Measurements from ENCODE around the gene LTBP3. TPM values are rescaled to one million over a fixed set of nuclear protein-coding genes. Genes with fewer than 3 reads are reported as not detected.

LTBP3 gene
- total RNA-seq, 2 experiments from 2014 or later = 64.7 to 70.8 TPM

GRCh38 chr11:65503368-65503948 lies 54.7 kb downstream of the LTBP3 start:
- CTCF ChIA-PET = interaction anchor here (0.9 to 19.7 kb wide), 5 partner anchors 28 to 82 kb away, joined by 3 to 538 read pairs (median 16); partner anchors contain the start of gene NEAT1
- DNase-seq = no peak
- Mint-ChIP-seq H3K4me3 (no peak overlapping the region), H3K9me3 (ENCODE audit: insufficient read depth) (no peaks in the 10 kb centered on the region), H3K27me3 (ENCODE audit: low read depth) (no peaks in the 10 kb centered on the region), H3K36me3 (ENCODE audit: low read depth) (no peaks in the 10 kb centered on the region), H3K27ac (peak overlapping the region; percentile 83), H3K4me1 (ENCODE audit: low read depth) (peaks cover 42% of the 10 kb centered on the region)
- no peak for ATAC-seq
- POLR2A ChIA-PET = interaction anchor here (1.1 to 22.4 kb wide), 8 partner anchors 8 to 128 kb away, joined by 3 to 4167 read pairs (median 38); partner anchors contain the start of genes MALAT1, NEAT1, SCYL1 and SLC25A45

- H3K36me3 Mint-ChIP-seq (ENCODE audit: low read depth) = no peaks in the 10 kb centered on the region
- no peaks in the 10 kb centered on the region for H3K9me3 Mint-ChIP-seq (ENCODE audit: insufficient read depth)
- ChIA-PET CTCF (interaction anchor here (0.8 to 19.7 kb wide), 7 partner anchors 8 to 121 kb away, joined by 3 to 538 read pairs (median 4); partner anchors contain the start of genes NEAT1 and SLC25A45), POLR2A (interaction anchor here (0.6 to 22.4 kb wide), 21 partner anchors 9 to 357 kb away, joined by 3 to 4167 read pairs (median 5); partner anchors contain the start of genes DPF2, FRMD8, MALAT1 and NEAT1)
- DNase-seq = no peak
- H3K4me1 Mint-ChIP-seq (ENCODE audit: low read depth) = peaks cover 39% of the 10 kb centered on the region
- H3K27ac Mint-ChIP-seq = no peak overlapping the region
- no peak overlapping the region for H3K4me3 Mint-ChIP-seq
- no peak for ATAC-seq
- no peaks in the 10 kb centered on the region for H3K27me3 Mint-ChIP-seq (ENCODE audit: low read depth)
Observed at GRCh38 chr11:65502555-65503367, 55.4 kb downstream of the LTBP3 start.

GRCh38 chr11:65502274-65502554 lies 55.9 kb downstream of the LTBP3 start:
- no peak for DNase-seq
- ATAC-seq = no peak
- Mint-ChIP-seq H3K27me3 (ENCODE audit: low read depth) (no peaks in the 10 kb centered on the region), H3K27ac (no peak overlapping the region), H3K9me3 (ENCODE audit: insufficient read depth) (no peaks in the 10 kb centered on the region), H3K36me3 (ENCODE audit: low read depth) (no peaks in the 10 kb centered on the region), H3K4me3 (no peak overlapping the region), H3K4me1 (ENCODE audit: low read depth) (peaks cover 34% of the 10 kb centered on the region)
- CTCF ChIA-PET = interaction anchor here (0.8 to 19.7 kb wide), 5 partner anchors 8 to 120 kb away, joined by 3 to 538 read pairs (median 6); partner anchors contain the start of genes NEAT1 and SLC25A45
- POLR2A ChIA-PET = interaction anchor here (0.7 to 22.4 kb wide), 17 partner anchors 9 to 357 kb away, joined by 3 to 4167 read pairs (median 5); partner anchors contain the start of genes DPF2, FRMD8, MALAT1 and NEAT1

- Mint-ChIP-seq H3K36me3 (ENCODE audit: low read depth) (no peaks in the 10 kb centered on the region), H3K4me3 (no peak overlapping the region), H3K27ac (no peak overlapping the region), H3K9me3 (ENCODE audit: insufficient read depth) (no peaks in the 10 kb centered on the region), H3K4me1 (ENCODE audit: low read depth) (peaks cover 34% of the 10 kb centered on the region), H3K27me3 (ENCODE audit: low read depth) (no peaks in the 10 kb centered on the region)
- ChIA-PET CTCF (interaction anchor here (0.8 to 19.7 kb wide), 5 partner anchors 9 to 119 kb away, joined by 3 to 538 read pairs (median 6); partner anchors contain the start of genes NEAT1 and SLC25A45), POLR2A (interaction anchor here (0.6 to 22.4 kb wide), 17 partner anchors 2 to 1310 kb away, joined by 3 to 4167 read pairs (median 5); partner anchors contain the start of genes DPF2, FRMD8, MALAT1 and NEAT1)
- no peak for DNase-seq
- no peak for ATAC-seq
Observed at GRCh38 chr11:65501472-65502273, 56.5 kb downstream of the LTBP3 start.

- Mint-ChIP-seq H3K4me3 (no peak overlapping the region), H3K27me3 (ENCODE audit: low read depth) (no peaks in the 10 kb centered on the region), H3K4me1 (ENCODE audit: low read depth) (peaks cover 34% of the 10 kb centered on the region), H3K27ac (no peak overlapping the region), H3K9me3 (ENCODE audit: insufficient read depth) (no peaks in the 10 kb centered on the region), H3K36me3 (ENCODE audit: low read depth) (no peaks in the 10 kb centered on the region)
- ChIA-PET POLR2A (interaction anchor here (0.6 to 22.4 kb wide), 11 partner anchors 2 to 1229 kb away, joined by 3 to 4167 read pairs (median 20); partner anchors contain the start of genes FRMD8, MALAT1, NEAT1 and SCYL1), CTCF (interaction anchor here (1.5 to 19.7 kb wide), 3 partner anchors 9 to 80 kb away, joined by 6 to 538 read pairs (median 113); partner anchors contain the start of gene NEAT1)
- ATAC-seq (no peak), DNase-seq (no peak)
Observed at GRCh38 chr11:65501186-65501471, 57.0 kb downstream of the LTBP3 start.

- DNase-seq (peak; percentile 62), ATAC-seq (no peak)
- H3K4me3 Mint-ChIP-seq = no peak overlapping the region
- H3K36me3 Mint-ChIP-seq (ENCODE audit: low read depth) = no peaks in the 10 kb centered on the region
- CTCF ChIA-PET = interaction anchor here (0.6 to 19.7 kb wide), 7 partner anchors 9 to 120 kb away, joined by 3 to 538 read pairs (median 4); partner anchors contain the start of gene NEAT1
- H3K27ac Mint-ChIP-seq = no peak overlapping the region
- peaks cover 34% of the 10 kb centered on the region for H3K4me1 Mint-ChIP-seq (ENCODE audit: low read depth)
- H3K9me3 Mint-ChIP-seq (ENCODE audit: insufficient read depth) = no peaks in the 10 kb centered on the region
- H3K27me3 Mint-ChIP-seq (ENCODE audit: low read depth) = no peaks in the 10 kb centered on the region
- POLR2A ChIA-PET = interaction anchor here (0.6 to 22.4 kb wide), 29 partner anchors 3 to 1229 kb away, joined by 3 to 4167 read pairs (median 8); partner anchors contain the start of genes BANF1, DPF2, EIF1AD and FAM89B
Observed at GRCh38 chr11:65500387-65501185, 57.6 kb downstream of the LTBP3 start.

GRCh38 chr11:65499713-65500386 lies 58.3 kb downstream of the LTBP3 start:
- ChIA-PET CTCF (interaction anchor here (0.6 to 19.7 kb wide), 10 partner anchors 10 to 120 kb away, joined by 3 to 538 read pairs (median 6); partner anchors contain the start of gene NEAT1), POLR2A (interaction anchor here (0.5 to 22.4 kb wide), 43 partner anchors 4 to 836 kb away, joined by 3 to 4167 read pairs (median 5); partner anchors contain the start of genes BANF1, DPF2, EIF1AD and FAM89B)
- DNase-seq (no peak), ATAC-seq (no peak)
- H3K9me3 Mint-ChIP-seq (ENCODE audit: insufficient read depth) = no peaks in the 10 kb centered on the region
- no peaks in the 10 kb centered on the region for H3K36me3 Mint-ChIP-seq (ENCODE audit: low read depth)
- H3K4me3 Mint-ChIP-seq = no peak overlapping the region
- H3K27ac Mint-ChIP-seq = no peak overlapping the region
- H3K27me3 Mint-ChIP-seq (ENCODE audit: low read depth) = no peaks in the 10 kb centered on the region
- peaks cover 29% of the 10 kb centered on the region for H3K4me1 Mint-ChIP-seq (ENCODE audit: low read depth)

- DNase-seq (peak; percentile 96), ATAC-seq (peak; percentile 34)
- no peaks in the 10 kb centered on the region for H3K36me3 Mint-ChIP-seq (ENCODE audit: low read depth)
- ChIA-PET POLR2A (interaction anchor here (0.6 to 22.4 kb wide), 45 partner anchors 4 to 503 kb away, joined by 3 to 4167 read pairs (median 6); partner anchors contain the start of genes BANF1, DPF2, EIF1AD and FAM89B), CTCF (interaction anchor here (1.7 to 19.7 kb wide), 7 partner anchors 8 to 118 kb away, joined by 4 to 538 read pairs (median 16); partner anchors contain the start of gene NEAT1)
- no peaks in the 10 kb centered on the region for H3K9me3 Mint-ChIP-seq (ENCODE audit: insufficient read depth)
- H3K4me3 Mint-ChIP-seq = no peak within 1 kb of the TSS
- H3K27me3 Mint-ChIP-seq (ENCODE audit: low read depth) = no peaks in the 10 kb centered on the region
- H3K27ac Mint-ChIP-seq = no peak within 1 kb of the TSS
- peaks cover 28% of the 10 kb centered on the region for H3K4me1 Mint-ChIP-seq (ENCODE audit: low read depth)
Observed at GRCh38 chr11:65498977-65499712, 59.0 kb downstream of the LTBP3 start, which contains the start of gene MALAT1. TSS of gene MALAT1 (plus strand) at chr11:65499045.

- no peak overlapping the region for H3K27ac Mint-ChIP-seq
- H3K27me3 Mint-ChIP-seq (ENCODE audit: low read depth) = no peaks in the 10 kb centered on the region
- no peak overlapping the region for H3K4me3 Mint-ChIP-seq
- H3K4me1 Mint-ChIP-seq (ENCODE audit: low read depth) = peaks cover 29% of the 10 kb centered on the region
- ChIA-PET POLR2A (interaction anchor here (0.5 to 22.4 kb wide), 36 partner anchors 5 to 1140 kb away, joined by 3 to 4167 read pairs (median 6); partner anchors contain the start of genes DPF2, FAM89B, FRMD8 and KAT5), CTCF (interaction anchor here (1.7 to 19.7 kb wide), 7 partner anchors 9 to 117 kb away, joined by 4 to 538 read pairs (median 16); partner anchors contain the start of gene NEAT1)
- DNase-seq (no peak), ATAC-seq (no peak)
- no peaks in the 10 kb centered on the region for H3K36me3 Mint-ChIP-seq (ENCODE audit: low read depth)
- no peaks in the 10 kb centered on the region for H3K9me3 Mint-ChIP-seq (ENCODE audit: insufficient read depth)
Observed at GRCh38 chr11:65498727-65498976, 59.5 kb downstream of the LTBP3 start.
